ENCODE results near the gene CEBPG.
A peak's percentile ranks its signal among the peaks of the same experiment; 100 is the strongest.

CEBPG gene

DNA sequence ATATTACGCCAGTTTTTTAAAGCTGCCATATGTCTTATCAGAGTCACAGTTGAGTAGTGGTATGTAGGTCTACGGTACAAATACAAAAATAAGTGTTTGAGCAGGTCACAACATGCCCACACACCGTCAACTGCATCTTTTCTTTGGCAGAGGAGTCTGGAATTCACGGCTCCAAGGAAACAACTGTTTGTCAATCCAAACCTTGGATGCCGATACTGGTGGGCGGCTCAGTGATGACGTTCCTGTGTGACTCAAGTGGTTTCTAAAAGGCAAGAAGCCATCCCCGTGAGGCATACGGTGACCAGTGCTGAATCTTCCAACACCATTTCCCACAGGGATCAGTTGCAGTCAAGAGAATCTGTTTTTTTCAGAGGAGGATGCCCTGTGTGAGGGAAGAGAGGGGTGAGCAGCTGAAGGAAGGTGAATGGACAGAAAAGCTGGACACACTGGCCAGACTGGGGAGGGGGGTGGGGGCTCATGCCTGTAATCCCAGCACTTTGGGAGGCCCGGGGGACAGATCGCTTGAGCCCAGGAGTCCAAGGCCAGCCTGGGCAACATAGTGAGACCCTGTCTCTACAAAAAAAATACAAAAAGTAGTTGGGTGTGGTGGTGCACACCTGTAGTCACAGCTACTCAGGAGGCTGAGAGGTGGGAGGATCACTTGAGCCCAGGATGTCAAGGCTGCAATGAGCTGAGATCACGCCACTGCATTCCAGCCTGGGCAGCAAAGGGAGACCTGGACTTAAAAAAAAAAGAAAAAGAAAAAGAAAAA is 22.8 kb upstream of the CEBPG start:
- DNase-seq (ENCODE audit: low read depth): peak; percentile 46

GRCh38 chr19:33355535-33355934 is 18.0 kb upstream of the CEBPG start:
- DNase-seq (ENCODE audit: low read depth): no peak

GRCh38 chr19:33357556-33357955 is 16.0 kb upstream of the CEBPG start:
- DNase-seq (ENCODE audit: low read depth): no peak

DNA sequence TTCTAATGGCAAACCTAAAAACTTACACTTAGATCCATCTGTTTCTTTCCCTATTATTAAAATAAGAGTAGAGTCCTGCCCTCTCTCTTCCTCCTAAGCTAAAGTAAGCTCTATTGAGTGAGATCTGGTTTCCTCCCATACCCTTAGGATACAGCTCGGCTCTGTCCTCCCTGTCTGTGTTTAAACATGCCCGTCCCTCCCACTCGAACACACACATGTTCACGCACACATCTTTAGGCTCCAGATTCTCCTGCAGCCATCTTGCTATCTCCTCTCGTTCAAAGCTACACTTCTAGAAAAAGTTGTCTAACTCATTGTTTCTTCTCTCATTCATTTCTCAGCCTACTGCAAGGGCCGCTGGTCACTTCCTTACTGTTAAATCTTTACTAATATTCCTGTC is 15.1 kb upstream of the CEBPG start:
- DNase-seq (ENCODE audit: low read depth): no peak

GRCh38 chr19:33359581-33359980 is 13.9 kb upstream of the CEBPG start:
- no peak for DNase-seq (ENCODE audit: low read depth)

DNA sequence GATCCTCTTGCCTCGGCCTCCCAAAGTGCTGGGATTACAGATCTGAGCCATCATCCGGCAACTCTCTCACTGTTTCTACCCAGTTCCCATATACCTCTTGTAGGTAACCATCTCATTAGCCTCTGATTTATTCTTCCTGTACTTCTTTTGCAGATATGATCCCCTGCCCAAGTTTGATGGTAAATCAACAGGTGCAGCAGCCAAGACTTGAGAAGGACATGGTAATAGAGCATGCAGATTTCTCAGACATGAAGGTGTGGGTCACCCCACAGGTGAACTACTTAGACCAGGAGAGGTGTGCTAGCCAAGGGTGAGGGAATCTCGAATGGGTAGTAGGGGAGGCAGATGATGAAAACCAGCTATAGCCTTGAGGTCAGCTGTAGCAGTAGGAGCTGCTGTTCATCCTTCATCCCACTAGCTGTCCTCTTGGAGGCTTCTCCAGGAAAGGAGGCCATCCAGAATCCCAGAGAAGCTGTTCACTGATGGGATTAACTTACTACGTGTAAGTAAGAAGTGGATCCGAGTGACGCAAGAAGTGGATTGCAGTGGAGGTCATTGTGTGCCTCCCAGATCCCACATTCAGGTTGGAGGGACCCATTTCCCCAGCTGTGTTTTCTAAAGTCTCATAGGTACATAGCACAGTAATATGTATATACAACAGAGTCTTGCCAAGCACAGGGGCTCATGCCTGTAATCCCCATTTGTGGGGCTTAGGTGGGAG is 10.8 kb upstream of the CEBPG start:
- no peak for DNase-seq (ENCODE audit: low read depth)

DNA sequence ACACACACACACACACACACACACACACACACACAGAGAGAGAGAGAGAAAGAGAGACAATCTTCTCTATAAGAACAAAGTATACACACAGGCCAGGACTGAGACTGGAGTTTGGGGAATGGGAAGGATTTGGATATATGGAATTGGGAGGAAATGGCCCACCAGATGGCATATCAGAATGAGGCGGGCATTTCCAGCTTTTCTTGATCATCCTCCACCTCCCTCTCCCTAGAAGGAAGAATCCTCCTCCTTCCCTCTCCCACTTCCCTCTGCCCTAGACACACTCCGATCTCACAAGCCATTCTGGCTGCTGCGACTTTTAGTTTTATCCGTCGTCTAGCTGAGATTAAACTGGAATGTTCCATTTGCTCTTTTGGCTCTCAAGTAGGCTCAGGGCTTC is 10.0 kb upstream of the CEBPG start:
- DNase-seq (ENCODE audit: low read depth): no peak

- no peak for DNase-seq (ENCODE audit: low read depth)
Measured at GRCh38 chr19:33365691-33366090, 7.8 kb upstream of the CEBPG start.

DNA sequence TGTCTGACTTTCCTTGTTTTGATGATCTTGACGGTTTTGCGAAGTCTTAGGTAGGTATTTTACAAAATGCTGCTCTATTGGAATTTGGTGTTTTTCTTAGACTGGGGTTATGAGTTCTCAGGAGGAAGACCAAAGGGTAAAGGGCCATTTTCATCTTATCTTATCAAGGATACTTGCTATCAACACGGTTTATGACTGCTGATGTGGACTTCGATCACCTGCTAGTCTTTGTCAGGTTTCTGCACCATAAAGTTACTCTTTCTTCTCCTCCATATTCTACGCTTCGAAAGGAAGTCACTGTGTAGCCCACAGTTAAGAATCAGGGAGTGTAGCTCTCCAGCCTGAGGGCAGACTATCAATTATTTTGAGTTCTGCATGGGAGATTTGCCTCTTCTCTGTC is 7.4 kb upstream of the CEBPG start:
- DNase-seq (ENCODE audit: low read depth): no peak

DNA sequence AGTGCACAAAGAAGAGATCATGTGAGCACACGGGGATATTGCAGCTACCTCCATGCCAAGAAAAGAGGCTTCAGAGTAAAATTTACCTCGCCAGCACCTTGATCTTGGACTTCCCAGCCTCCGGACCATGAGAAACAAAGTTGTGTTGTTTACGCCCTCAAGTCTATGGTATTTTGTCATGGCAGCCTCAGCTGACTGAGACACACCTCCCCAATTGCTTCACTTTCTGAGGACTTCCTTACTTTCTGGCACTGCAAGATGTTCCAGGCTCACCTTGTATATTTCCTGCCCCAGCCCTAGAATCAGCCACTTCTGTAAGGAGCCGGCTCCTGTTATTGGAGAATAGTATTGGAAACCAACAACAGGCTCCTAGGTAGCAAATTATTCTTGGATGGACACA is 6.6 kb upstream of the CEBPG start:
- DNase-seq (ENCODE audit: low read depth): no peak

GRCh38 chr19:33368074-33368864 is 5.2 kb upstream of the CEBPG start:
- peak; percentile 40 for DNase-seq (ENCODE audit: low read depth)

DNA sequence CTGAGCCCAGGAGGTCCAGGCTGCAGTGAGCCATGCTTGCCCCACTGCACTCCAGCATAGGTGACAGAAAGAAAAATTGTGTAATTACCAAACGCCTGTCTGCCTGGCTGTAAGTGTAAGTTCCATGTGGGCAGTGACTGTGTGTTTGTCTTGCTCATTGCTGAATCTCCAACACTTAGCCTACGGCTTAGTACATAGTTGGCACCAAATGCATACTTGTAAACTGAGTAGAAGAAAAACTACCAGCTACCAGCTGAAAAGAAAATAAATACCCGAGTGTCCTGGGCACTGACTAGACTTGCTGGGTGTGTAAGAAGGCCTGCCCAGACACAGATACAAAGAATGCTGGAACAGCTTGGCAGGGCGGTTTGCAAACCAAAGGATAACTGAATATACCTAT is 2.7 kb upstream of the CEBPG start:
- no peak for DNase-seq (ENCODE audit: low read depth)

DNA sequence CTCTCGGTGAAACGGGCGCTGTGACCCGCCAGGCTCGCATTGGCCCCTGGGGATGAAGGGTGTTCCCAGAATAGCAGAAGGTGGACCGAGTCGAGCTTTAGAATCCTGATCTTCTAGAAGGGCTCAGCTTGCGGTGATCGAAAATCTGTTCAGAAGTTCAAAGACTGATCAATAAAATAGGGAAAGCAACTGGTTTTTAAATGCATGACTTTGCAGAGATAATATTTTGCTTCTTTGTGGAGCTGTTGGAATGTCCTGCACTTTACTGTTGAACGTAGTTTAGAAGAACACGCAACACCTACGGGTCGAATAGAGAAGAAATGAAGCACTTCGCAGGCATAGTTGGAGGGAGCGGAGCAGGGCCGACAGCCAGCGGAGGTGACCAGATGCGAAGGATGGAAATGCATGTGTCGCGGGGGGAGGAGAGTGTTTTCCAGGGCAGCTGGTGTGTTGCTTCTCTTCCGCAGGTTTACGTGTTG is 766 bp downstream of the CEBPG start:
- DNase-seq (ENCODE audit: low read depth): peak; percentile 23

GRCh38 chr19:33375156-33375836 is 1.8 kb downstream of the CEBPG start:
- DNase-seq (ENCODE audit: low read depth): no peak

GRCh38 chr19:33375837-33376159 is 2.3 kb downstream of the CEBPG start:
- DNase-seq (ENCODE audit: low read depth): peak; percentile 40

GRCh38 chr19:33376423-33376822 is 2.9 kb downstream of the CEBPG start:
- DNase-seq (ENCODE audit: low read depth): peak; percentile 68

GRCh38 chr19:33376941-33377557 is 3.5 kb downstream of the CEBPG start:
- DNase-seq (ENCODE audit: low read depth): no peak

GRCh38 chr19:33377586-33378475 is 4.3 kb downstream of the CEBPG start:
- DNase-seq (ENCODE audit: low read depth): no peak

GRCh38 chr19:33379151-33379829 is 5.8 kb downstream of the CEBPG start:
- no peak for DNase-seq (ENCODE audit: low read depth)

GRCh38 chr19:33381101-33381500 is 7.6 kb downstream of the CEBPG start:
- DNase-seq (ENCODE audit: low read depth): no peak
